Heart right ventricle (tissue), 16 donors: Measurements from ENCODE around the gene ITGBL1. TPM values are rescaled to one million over a fixed set of nuclear protein-coding genes. Genes with fewer than 3 reads are reported as not detected.

Experiments
- ATAC-seq, 8 donors: fragments of 200-7000 bp; cut with Tn5 transposase; one replicate each; pipeline ENCODE4 v1.9.1; 2020; ENCODE audit warnings: mild to moderate bottlenecking in 8 of 8, moderate library complexity in 8 of 8, moderate number of reproducible peaks in 1 of 8
- DNase-seq, 2 donors: peaks; one replicate each; pipeline ENCODE4 v3.0.0-alpha.2; 2020
- H3K27ac ChIP-seq, 10 donors: fragments of 200-600 bp; sonication (generic) in 2 of 10; one replicate each; pipeline versions ENCODE4 v1.5.0 to v1.8.0; 2020 to 2022; ENCODE audit warnings: mild to moderate bottlenecking in 3 of 10
- H3K27me3 ChIP-seq, 7 donors: fragments of 200-600 bp; one replicate each; pipeline ENCODE4 v1.8.0; 2021 to 2022; ENCODE audit warnings: mild to moderate bottlenecking in 2 of 7
- H3K36me3 ChIP-seq, 9 donors: fragments of 200-600 bp; sonication (generic) in 1 of 9; one replicate each; pipeline versions ENCODE4 v1.5.0 to v1.8.0; 2020 to 2022; ENCODE audit warnings: mild to moderate bottlenecking in 2 of 9
- H3K4me1 ChIP-seq, 9 donors: fragments of 200-600 bp; sonication (generic) in 1 of 9; one replicate each; pipeline versions ENCODE4 v1.5.0 to v1.8.0; 2020 to 2022; ENCODE audit warnings: mild to moderate bottlenecking in 4 of 9
- H3K4me3 ChIP-seq, 10 donors: fragments of 200-600 bp; sonication (generic) in 2 of 10; one replicate each; pipeline versions ENCODE4 v1.5.0 to v1.8.0; 2020 to 2022; ENCODE audit warnings: mild to moderate bottlenecking in 7 of 10, moderate library complexity in 2 of 10
- H3K9me3 ChIP-seq, 11 donors: fragments of 200-600 bp in 10 of 11; sonication (generic) in 2 of 11; one replicate each; pipeline versions ENCODE4 v1.5.0 to v1.8.0; 2013 to 2022; ENCODE audit warnings: mild to moderate bottlenecking in 2 of 11, control low read depth in 1 of 11, moderate library complexity in 1 of 11
- WGBS, 2 donors: extraction: QIAGEN DNeasy Blood & Tissue Kit; methylation state at CpG; one replicate each; pipeline ENCODE4 v1.1.7; 2013; ENCODE audit warnings: inconsistent platforms in 1 of 2; 5-methylcytosine and 5-hydroxymethylcytosine counted together
- intact Hi-C, 10 donors: fragments of 100-400 bp; cut with DNase I; formaldehyde crosslinking; loops; one replicate each; pipeline versions ENCODE4 v1.11.1 to v1.14.2; 2022
- polyA plus RNA-seq, 2 donors: library from polyadenylated mRNA; stranded (reverse); fragments of 200-250 nt; gene quantifications; one replicate each; pipeline ENCODE4 v1.2.3, GENCODE V29; 2013
- total RNA-seq, 10 donors: library from RNA; stranded (reverse); fragmentation: NEBNext Ultra II Directional in 3 of 10; extraction: Animal tissue kit (Norgen Biotek cat#: 25700) in 3 of 10; gene quantifications; one replicate each; pipeline versions ENCODE4 v1.2.1 to v1.2.4, GENCODE V29; 2021 to 2023
- TF ChIP-seq, protein P1 (sequence below), 9 donors: fragments of 200-600 bp; sonication (generic) in 2 of 9; IDR thresholded peaks; one replicate each; pipeline versions ENCODE4 v1.5.0 to v1.8.0; 2021 to 2022; ENCODE audit warnings: antibody characterized with exemption in 9 of 9, mild to moderate bottlenecking in 5 of 9, moderate library complexity in 1 of 9
- donor health status: Arrhythmogenic right ventricular cardiomyopathy.
- donor health status: ischemic (EF 13 %, LVEDD 7.1; RV severe dilation, severe dysfunction).
- donor health status: healthy with polysubstance abuse.
- donor health status: DM: no; HTN: yes; CAD: no.
- donor health status: DM: no; HTN: no; CAD: no.
- donor health status: ischemic (EF 25% LVEDD 6.9; RV normal size, moderate dysfunction).
- donor health status: ischemic (EF 25% LVEDD 5.7; RV mildly dilated, moderate dysfunction).
- donor health status: healthy.
- donor health status: DM: yes; HTN: yes; CAD: no.
- donor health status: Ischemic cardiomyopathy.
- donor health status: ischemic (EF 35%, LVEDD 5.7; RV mildly dilated, moderate dysfunction).
- donor health status: nonischemic (EF 11% LVEDD 7.7; RV severe dilation, severe dysfunction).
- donor health status: DM: yes; HTN: yes; CAD: no.
- donor health status: PGD.
- donor health status: ischemic (EF 29% LVEDD 5.4; RV normal size, mild dysfunction).
- donor health status: nonischemic (EF 23%, LVEDD 6.1; RV moderate dilation, normal function).

ITGBL1 gene
- total and polyA plus RNA-seq, 12 donors, result 0.78 to 11.9 (median 4.3) TPM

DNA sequence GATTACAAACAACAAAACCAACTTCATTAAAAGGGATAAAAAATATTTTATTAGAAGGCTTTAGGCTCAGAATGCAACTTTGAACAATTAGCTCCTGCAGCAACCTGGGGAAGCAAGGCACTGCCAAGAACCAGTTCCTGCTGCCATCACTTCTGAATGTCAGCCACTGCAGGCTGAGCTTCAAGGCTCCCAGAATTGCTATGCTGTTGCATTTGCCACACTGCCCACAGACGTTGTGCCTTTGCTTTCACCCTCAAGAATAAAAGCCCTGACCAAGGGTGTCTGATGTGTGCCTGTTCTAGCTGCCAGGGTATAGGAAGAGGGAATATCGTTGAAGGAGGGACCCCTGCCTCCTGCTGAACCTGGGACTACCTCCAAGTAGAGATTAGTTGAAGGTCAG lies 238.4 kb downstream of the ITGBL1 start:
- H3K9me3 ChIP-seq, result no peaks in the 10 kb centered on the region
- H3K4me1 ChIP-seq, result no peaks in the 10 kb centered on the region
- no peak for DNase-seq
- H3K4me3 ChIP-seq, result no peak overlapping the region
- H3K27me3 ChIP-seq, result no peaks in the 10 kb centered on the region
- intact Hi-C loops, result loop anchor here in 1 of 10 donors (1.0 kb wide), 1 partner anchor 22 kb away; no protein-coding TSS in a partner anchor
- no peak overlapping the region for H3K27ac ChIP-seq
- H3K36me3 ChIP-seq, result no peaks in the 10 kb centered on the region
- no peak for ATAC-seq
- WGBS, 2 donors, result 36 to 37% methylated on average over 2 of the region's 2 CpGs
- TF ChIP-seq, protein P1, sequence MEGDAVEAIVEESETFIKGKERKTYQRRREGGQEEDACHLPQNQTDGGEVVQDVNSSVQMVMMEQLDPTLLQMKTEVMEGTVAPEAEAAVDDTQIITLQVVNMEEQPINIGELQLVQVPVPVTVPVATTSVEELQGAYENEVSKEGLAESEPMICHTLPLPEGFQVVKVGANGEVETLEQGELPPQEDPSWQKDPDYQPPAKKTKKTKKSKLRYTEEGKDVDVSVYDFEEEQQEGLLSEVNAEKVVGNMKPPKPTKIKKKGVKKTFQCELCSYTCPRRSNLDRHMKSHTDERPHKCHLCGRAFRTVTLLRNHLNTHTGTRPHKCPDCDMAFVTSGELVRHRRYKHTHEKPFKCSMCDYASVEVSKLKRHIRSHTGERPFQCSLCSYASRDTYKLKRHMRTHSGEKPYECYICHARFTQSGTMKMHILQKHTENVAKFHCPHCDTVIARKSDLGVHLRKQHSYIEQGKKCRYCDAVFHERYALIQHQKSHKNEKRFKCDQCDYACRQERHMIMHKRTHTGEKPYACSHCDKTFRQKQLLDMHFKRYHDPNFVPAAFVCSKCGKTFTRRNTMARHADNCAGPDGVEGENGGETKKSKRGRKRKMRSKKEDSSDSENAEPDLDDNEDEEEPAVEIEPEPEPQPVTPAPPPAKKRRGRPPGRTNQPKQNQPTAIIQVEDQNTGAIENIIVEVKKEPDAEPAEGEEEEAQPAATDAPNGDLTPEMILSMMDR (IDR thresholded peaks at IDR 0.05), result no peak

DNA sequence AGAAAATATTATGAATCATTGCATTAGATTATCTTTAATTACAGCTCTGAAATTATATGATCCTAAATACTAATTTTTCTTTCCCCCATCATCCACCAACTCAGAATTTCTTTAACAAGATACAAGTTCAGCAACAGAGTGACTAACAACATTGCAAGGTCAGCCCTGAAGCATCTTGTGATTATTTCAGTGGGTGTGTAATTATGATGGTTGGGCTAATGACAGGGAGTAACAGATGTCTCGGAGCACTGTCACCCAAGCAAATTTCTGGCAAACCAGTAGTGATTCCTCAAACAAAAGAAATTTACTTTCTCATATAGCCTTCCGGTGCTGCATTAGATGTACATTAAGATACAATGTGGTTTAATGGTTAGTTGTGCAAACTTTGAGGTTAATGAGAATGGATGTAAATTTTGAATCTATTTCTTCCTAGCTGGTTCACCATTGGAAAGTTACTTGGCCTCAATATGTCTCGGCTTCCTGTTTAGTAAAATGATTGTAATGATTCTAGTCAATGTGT lies 238.9 kb downstream of the ITGBL1 start:
- intact Hi-C loops, result loop anchor here in 1 of 10 donors (1.0 kb wide), 1 partner anchor 22 kb away; no protein-coding TSS in a partner anchor
- Histone ChIP-seq H3K27ac (no peak overlapping the region), H3K4me3 (no peak overlapping the region), H3K27me3 (no peaks in the 10 kb centered on the region), H3K9me3 (no peaks in the 10 kb centered on the region), H3K4me1 (no peaks in the 10 kb centered on the region), H3K36me3 (no peaks in the 10 kb centered on the region)
- DNase-seq, result no peak
- no peak for ATAC-seq
- WGBS, 2 donors, result 80 to 83% methylated on average over 3 of the region's 3 CpGs
- TF ChIP-seq, protein P1 (IDR thresholded peaks at IDR 0.05), result no peak

DNA sequence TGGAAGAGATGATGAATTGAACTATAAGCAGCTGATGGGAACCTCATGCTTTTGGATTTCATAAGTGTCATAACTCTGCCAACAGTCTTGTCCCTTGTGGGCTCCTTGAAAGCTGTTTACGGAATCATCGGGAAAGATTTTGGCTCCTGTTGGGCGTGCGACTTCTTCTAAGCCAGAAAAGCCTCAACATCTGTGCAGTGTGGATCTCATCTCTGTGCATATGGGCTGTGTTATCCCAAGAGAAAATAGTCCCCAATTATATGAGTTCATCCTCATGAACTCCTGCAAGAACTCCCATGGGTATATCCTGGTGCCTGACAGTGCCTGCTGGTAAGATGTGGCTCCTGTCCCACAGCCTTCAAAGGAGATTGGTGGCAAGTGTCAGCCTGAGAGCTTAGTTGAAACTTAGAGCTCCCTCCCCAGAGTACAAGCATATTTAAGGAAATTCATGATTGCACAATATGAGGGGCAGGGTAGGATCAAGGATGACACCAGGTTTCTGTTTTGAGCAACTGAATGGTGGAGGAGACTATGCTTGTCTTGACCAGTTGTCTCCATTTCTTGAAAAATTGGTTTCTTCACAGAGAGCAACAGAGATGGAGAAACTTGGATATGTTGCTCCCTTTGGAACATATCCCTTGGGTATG lies 243.5 kb downstream of the ITGBL1 start:
- peak in 1 of 2 donors; percentile 18 for DNase-seq
- Histone ChIP-seq H3K4me1 (peaks cover 0 to 8% (median 0%) of the 10 kb centered on the region in 9 donors), H3K27ac (peak overlapping the region in 1 of 10 donors; percentile 9), H3K36me3 (no peaks in the 10 kb centered on the region), H3K4me3 (no peak overlapping the region), H3K9me3 (no peaks in the 10 kb centered on the region), H3K27me3 (no peaks in the 10 kb centered on the region)
- TF ChIP-seq, protein P1 (IDR thresholded peaks at IDR 0.05), result no peak
- intact Hi-C loops, result no loop called here
- ATAC-seq, result peak in 5 of 8 donors; percentile 29 to 62 (median 48)
- 77 to 86% methylated on average over 4 of the region's 4 CpGs for WGBS, 2 donors

DNA sequence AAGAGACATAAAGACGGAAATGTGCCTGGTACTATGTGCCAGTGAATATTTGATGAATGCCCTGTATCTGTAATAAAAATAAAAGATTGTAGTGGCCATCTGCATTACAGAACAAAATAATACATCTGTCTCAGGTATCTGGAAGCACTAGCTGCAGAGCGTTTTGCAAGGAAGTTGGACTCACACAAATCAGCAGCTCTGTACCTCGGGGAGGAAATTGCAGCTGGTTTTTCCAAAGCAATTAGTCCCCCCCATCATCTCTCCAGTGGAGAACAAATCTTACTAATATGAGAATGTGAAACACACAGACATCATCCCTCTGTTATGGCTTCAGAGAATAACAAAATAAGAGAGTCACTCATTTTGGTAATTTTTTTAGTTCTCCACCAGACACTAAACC lies 245.3 kb downstream of the ITGBL1 start:
- Histone ChIP-seq H3K27ac (no peak overlapping the region), H3K27me3 (no peaks in the 10 kb centered on the region), H3K9me3 (no peaks in the 10 kb centered on the region), H3K4me1 (peaks cover 0 to 8% (median 0%) of the 10 kb centered on the region in 9 donors), H3K4me3 (no peak overlapping the region), H3K36me3 (no peaks in the 10 kb centered on the region)
- intact Hi-C loops, result no loop called here
- ATAC-seq, result peak in 1 of 8 donors; percentile 44
- TF ChIP-seq, protein P1 (IDR thresholded peaks at IDR 0.05), result no peak
- no peak for DNase-seq
- 60 to 71% methylated on average over 3 of the region's 3 CpGs for WGBS, 2 donors
